Upper lobe of left lung (tissue), 6 donors: ENCODE results near the gene MESD. TPM values are rescaled to one million over a fixed set of nuclear protein-coding genes. Genes with fewer than 3 reads are reported as not detected.
A peak's percentile ranks its signal among the peaks of the same experiment; 100 is the strongest.

Experiments used
- ATAC-seq, 2 donors: fragments of 200-7000 bp; cut with Tn5 transposase; one replicate each; pipeline ENCODE4 v1.9.1; 2022; ENCODE audit warnings: mild to moderate bottlenecking in 2 of 2, moderate library complexity in 2 of 2; ENCODE audit not compliant: low FRiP score in 2 of 2
- DNase-seq, 2 donors: peaks; one replicate each; pipeline ENCODE4 v3.0.0-alpha.2; 2019 to 2020
- H3K27ac ChIP-seq, 4 donors: fragments of 200-600 bp; sonication (generic); one replicate each; pipeline ENCODE4 v1.5.1; 2016 to 2019
- H3K27me3 ChIP-seq, 4 donors: fragments of 200-600 bp; sonication (generic); one replicate each; pipeline ENCODE4 v1.5.1; 2017 to 2019
- H3K36me3 ChIP-seq, 4 donors: fragments of 200-600 bp; sonication (generic); one replicate each; pipeline ENCODE4 v1.5.1; 2016 to 2019
- H3K4me1 ChIP-seq, 4 donors: fragments of 200-600 bp; sonication (generic); one replicate each; pipeline ENCODE4 v1.5.1; 2018 to 2019
- H3K4me3 ChIP-seq, 4 donors: fragments of 200-600 bp; sonication (generic); one replicate each; pipeline ENCODE4 v1.5.1; 2017 to 2019; ENCODE audit warnings: mild to moderate bottlenecking in 2 of 4, moderate library complexity in 1 of 4
- H3K9me3 ChIP-seq, 4 donors: fragments of 200-600 bp; sonication (generic); one replicate each; pipeline ENCODE4 v1.5.1; 2018 to 2019
- CTCF ChIP-seq, 6 experiments: fragments of 450-650 bp in 4 of 6; fragments of 200-600 bp in 2 of 6; sonication (generic) in 2 of 6; IDR thresholded peaks; one replicate each; pipeline ENCODE4 v1.5.1; 2016 to 2019; ENCODE audit warnings: antibody characterized with exemption in 6 of 6
- EP300 ChIP-seq, 4 donors: sonication (generic); formaldehyde crosslinking; IDR thresholded peaks; one replicate each; pipeline ENCODE4 v1.5.1; 2017; ENCODE audit warnings: antibody characterized with exemption in 4 of 4, control low read depth in 2 of 4
- POLR2A ChIP-seq, 4 donors: fragments of 450-650 bp; IDR thresholded peaks; one replicate each; pipeline ENCODE4 v1.5.1; 2016 to 2017; ENCODE audit warnings: antibody characterized with exemption in 4 of 4, mild to moderate bottlenecking in 2 of 4
- POLR2AphosphoS5 ChIP-seq, 2 donors: sonication (generic); formaldehyde crosslinking; IDR thresholded peaks; one replicate each; pipeline ENCODE4 v1.5.1; 2017; ENCODE audit warnings: antibody characterized with exemption in 2 of 2
- whole genome bisulfite sequencing, 2 donors: methylation state at CpG; one replicate each; pipeline ENCODE4 v1.1.5; 2017 to 2018; 5-methylcytosine and 5-hydroxymethylcytosine counted together
- total RNA-seq, 6 donors: library from RNA; depleted of rRNA in 4 of 6; stranded (reverse); fragments of >200 nt in 4 of 6; gene quantifications; one replicate each; pipeline versions ENCODE4 v1.1.0 to v1.2.1, GENCODE V29; 2016 to 2021
- donor health status: DM: no; HTN: no; CAD: no; lungs with moderate emphysema.
- donor health status: DM: no; HTN: yes; CAD: no; lungs with severe emphysema.

Gene MESD
- 10 to 100 TPM; 18.2 to 35.6 (median 23.5) TPM for total RNA-seq

DNA sequence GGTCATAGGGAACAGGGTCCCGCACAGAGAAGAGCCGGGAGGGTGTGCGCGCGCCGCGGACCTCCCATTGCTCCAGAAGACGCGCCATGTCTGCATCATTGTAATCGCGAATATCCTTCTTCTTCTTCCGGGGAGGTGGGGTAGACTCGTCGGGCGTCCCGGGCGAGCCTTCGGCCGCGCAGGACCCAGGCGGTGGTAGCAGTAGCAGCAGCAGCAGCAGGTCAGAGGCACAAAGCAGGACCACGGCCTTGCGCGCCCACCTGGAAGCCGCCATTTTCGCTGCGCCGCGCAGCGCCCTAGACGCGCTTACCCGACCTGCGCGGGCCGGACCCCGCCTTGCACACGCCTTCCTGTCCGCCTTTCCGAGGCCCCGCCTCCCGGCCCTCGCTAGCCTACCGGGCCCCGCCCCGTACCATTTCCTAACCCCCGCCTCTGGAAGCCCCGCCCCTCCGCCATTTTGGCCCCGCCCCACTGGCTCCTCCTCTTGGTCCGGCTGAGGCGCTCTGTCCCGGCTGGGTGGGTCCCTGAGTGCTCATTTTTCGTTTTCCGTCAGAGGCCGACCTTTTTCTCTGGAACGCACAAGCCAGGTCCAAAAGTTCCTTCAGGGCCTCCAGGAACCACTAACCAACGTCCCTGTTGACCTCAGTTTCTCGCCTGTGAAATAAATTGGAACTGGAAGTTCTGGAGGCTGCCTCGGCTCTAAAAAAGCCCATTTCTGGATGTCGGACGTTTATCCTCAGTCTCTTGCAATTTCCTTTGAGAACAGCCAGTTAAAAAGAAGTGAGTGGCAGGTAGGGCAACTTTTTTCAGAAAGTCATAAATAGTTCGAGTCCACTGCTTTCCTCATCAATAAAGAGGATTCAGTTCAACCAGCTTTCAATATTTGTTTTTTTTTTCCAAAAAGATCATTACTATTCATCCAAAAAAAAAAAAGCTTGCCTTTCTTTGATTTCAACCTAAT, at the start of gene MESD:
MESD (minus strand) TSS at position 302 of the 961 bp plus-strand sequence; CDS start at position 274, 28 bp downstream.
- H3K4me1 ChIP-seq = peaks cover 40 to 62% (median 45%) of the 10 kb centered on the region in 4 donors
- H3K27me3 ChIP-seq = no peaks in the 10 kb centered on the region
- DNase-seq (peak; percentile 98 to 100), ATAC-seq (peak; percentile 98 to 100)
- no peaks in the 10 kb centered on the region for H3K9me3 ChIP-seq
- 1% methylated on average over 22 to 45 of the region's 63 CpGs for WGBS, 2 donors
- TF ChIP-seq EP300 (IDR thresholded peaks at IDR 0.05) (no peak), POLR2AphosphoS5 (IDR thresholded peaks at IDR 0.05) (peak; percentile 83 to 94), POLR2A (IDR thresholded peaks at IDR 0.05) (peak in 3 of 4 donors; percentile 84 to 94 (median 84)), CTCF (IDR thresholded peaks at IDR 0.05) (no peak)
- peak within 1 kb of the TSS; percentile 65 to 77 (median 70) for H3K4me3 ChIP-seq
- H3K36me3 ChIP-seq = no peaks in the 10 kb centered on the region
- peak within 1 kb of the TSS; percentile 83 to 96 (median 92) for H3K27ac ChIP-seq

DNA sequence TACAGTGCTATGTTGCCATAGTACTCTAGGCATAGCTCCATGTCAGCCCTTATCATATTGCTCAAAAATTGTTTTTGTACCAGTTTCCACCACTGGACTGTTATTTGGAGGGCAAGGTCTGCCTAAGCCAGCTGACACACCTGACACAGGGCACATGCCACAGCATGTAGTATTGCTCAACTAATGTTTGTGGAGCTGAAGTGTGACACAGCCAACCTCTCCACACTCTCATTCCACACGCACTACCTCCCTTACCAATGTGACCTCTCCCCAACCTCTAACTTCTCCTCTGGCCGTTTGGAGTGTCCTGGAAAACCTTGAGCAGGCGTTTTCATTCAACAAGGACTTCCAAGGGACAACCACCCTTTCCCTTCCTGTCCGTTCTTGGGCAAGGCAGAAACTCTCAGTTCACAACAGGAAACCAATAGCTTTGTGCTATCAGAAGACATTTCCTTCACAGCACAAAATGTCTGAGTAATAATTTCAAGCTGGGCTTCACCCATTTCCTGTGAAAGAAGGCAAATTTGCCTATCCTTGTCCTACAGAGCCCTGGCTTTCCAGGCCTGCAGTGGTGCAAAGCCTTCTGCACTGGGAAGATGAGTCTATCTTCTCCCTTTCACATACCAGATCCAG, 49.5 kb upstream of the MESD start:
- H3K4me3 ChIP-seq = no peak overlapping the region
- DNase-seq (peak in 1 of 2 donors; percentile 50), ATAC-seq (peak in 1 of 2 donors; percentile 85)
- 21% methylated on average over 4 of the region's 4 CpGs for WGBS, 2 donors
- no peaks in the 10 kb centered on the region for H3K9me3 ChIP-seq
- H3K27me3 ChIP-seq = no peaks in the 10 kb centered on the region
- TF ChIP-seq EP300 (IDR thresholded peaks at IDR 0.05) (peak in 2 of 4 donors; percentile 55 to 81), POLR2A (IDR thresholded peaks at IDR 0.05) (no peak), POLR2AphosphoS5 (IDR thresholded peaks at IDR 0.05) (peak; percentile 72 to 77), CTCF (IDR thresholded peaks at IDR 0.05) (no peak)
- peak overlapping the region; percentile 32 to 76 (median 58) for H3K27ac ChIP-seq
- no peaks in the 10 kb centered on the region for H3K36me3 ChIP-seq
- H3K4me1 ChIP-seq = peaks cover 18 to 31% (median 23%) of the 10 kb centered on the region in 4 donors

- H3K4me1 ChIP-seq = peaks cover 18 to 40% (median 24%) of the 10 kb centered on the region in 4 donors
- 95% methylated on average over 14 of the region's 14 CpGs for WGBS, 2 donors
- no peaks in the 10 kb centered on the region for H3K9me3 ChIP-seq
- DNase-seq = no peak
- TF ChIP-seq CTCF (IDR thresholded peaks at IDR 0.05) = no peak
- no peak for TF ChIP-seq POLR2AphosphoS5 (IDR thresholded peaks at IDR 0.05)
- no peak for TF ChIP-seq EP300 (IDR thresholded peaks at IDR 0.05)
- TF ChIP-seq POLR2A (IDR thresholded peaks at IDR 0.05) = no peak
- no peak for ATAC-seq
- no peak overlapping the region for H3K4me3 ChIP-seq
- no peaks in the 10 kb centered on the region for H3K36me3 ChIP-seq
- no peaks in the 10 kb centered on the region for H3K27me3 ChIP-seq
- peak overlapping the region; percentile 25 to 76 (median 48) for H3K27ac ChIP-seq
Measured at GRCh38 chr15:81037952-81038743, 48.5 kb upstream of the MESD start.

- 28% methylated on average over 2 of the region's 2 CpGs for WGBS, 2 donors
- Histone ChIP-seq H3K4me3 (no peak overlapping the region), H3K4me1 (peaks cover 9 to 47% (median 30%) of the 10 kb centered on the region in 4 donors), H3K27me3 (no peaks in the 10 kb centered on the region), H3K27ac (peak overlapping the region in 3 of 4 donors; percentile 30 to 61 (median 42)), H3K9me3 (no peaks in the 10 kb centered on the region), H3K36me3 (no peaks in the 10 kb centered on the region)
- TF ChIP-seq POLR2AphosphoS5 (IDR thresholded peaks at IDR 0.05) = no peak
- TF ChIP-seq EP300 (IDR thresholded peaks at IDR 0.05) = no peak
- DNase-seq (no peak), ATAC-seq (no peak)
Measured at GRCh38 chr15:81033508-81033907, 43.9 kb upstream of the MESD start.
